Measurements from ENCODE around the gene NT5DC1. TPM values are rescaled to one million over a fixed set of nuclear protein-coding genes. Genes with fewer than 3 reads are reported as not detected.

NT5DC1 gene
- total RNA-seq (2022), result 16.5 and 27.6 TPM in 2 replicates
- Bru-seq, nascent RNA, result percentile 71 among the genes with signal in this experiment
- percentile 56 among the genes with signal in this experiment for BruChase-seq, experiment 1, labeled RNA remaining after a 6-hour chase
- percentile 66 among the genes with signal in this experiment for BruChase-seq, experiment 2, labeled RNA remaining after a 2-hour chase
- long read RNA-seq, full-length matches to known transcripts, result 31 of 40 reads
- long read RNA-seq, partial matches to known transcripts, result 5 of 40 reads
- long read RNA-seq, other reads (novel, unspliced or antisense), result 4 of 40 reads

- CTCF ChIA-PET, result interaction anchor here (0.5 to 3.5 kb wide), 15 partner anchors 11 to 290 kb away, joined by 3 to 32 read pairs (median 3); partner anchors contain the start of gene FRK
- Mint-ChIP-seq H3K9me3 (ENCODE audit: unreplicated experiment) (peaks cover 5% of the 10 kb centered on the region), H3K27ac (ENCODE audit: low read depth, unreplicated experiment) (peak within 1 kb of the TSS; percentile 71), H3K4me3 (ENCODE audit: unreplicated experiment) (peak within 1 kb of the TSS; percentile 93), H3K36me3 (ENCODE audit: insufficient read depth, unreplicated experiment) (peaks cover 5% of the 10 kb centered on the region), H3K27me3 (ENCODE audit: insufficient read depth, unreplicated experiment) (no peaks in the 10 kb centered on the region), H3K4me1 (ENCODE audit: insufficient read depth, unreplicated experiment) (peaks cover 23% of the 10 kb centered on the region)
- POLR2A ChIA-PET, result interaction anchor here (0.6 to 3.5 kb wide), 32 partner anchors 8 to 580 kb away, joined by 3 to 66 read pairs (median 4); partner anchors contain the start of genes COL10A1, DSE, FRK and TSPYL1
- TSS peak; percentile 32 for BruUV-seq (replicated peaks)
- TF ChIP-seq CTCF (IDR thresholded peaks at IDR 0.05; ENCODE audit: unreplicated experiment), result peak; percentile 36
- DNase-seq (ENCODE audit: unreplicated experiment), result peak; percentile 86
- intact Hi-C loops (cut with micrococcal nuclease), result loop anchor here (1.0 kb wide), 1 partner anchor 40 kb away; the partner anchor contains the start of gene FRK
Measured at GRCh38 chr6:116100419-116101301, at the start of gene NT5DC1. NT5DC1 (plus strand) TSS chr6:116100853; CDS start chr6:116100931, 78 bp downstream.

DNA sequence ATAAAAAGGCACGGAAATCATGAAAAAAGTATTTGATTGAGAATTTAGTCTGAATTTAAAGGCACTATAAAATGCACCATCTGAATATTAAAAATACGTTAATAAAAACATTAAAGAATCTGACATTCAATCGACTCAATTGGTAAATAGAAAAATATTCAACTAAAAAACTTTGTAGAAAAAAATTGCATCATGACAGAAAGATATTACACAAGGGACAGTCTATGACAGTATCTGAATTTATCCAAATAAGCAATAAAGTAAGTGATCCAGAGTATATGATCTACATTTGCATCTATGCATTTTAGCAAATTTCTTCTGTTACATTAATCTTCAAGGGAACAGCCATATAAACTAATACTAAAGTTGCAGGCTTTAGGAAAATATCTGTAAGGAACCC lies 49.4 kb upstream of the NT5DC1 start:
- ChIA-PET CTCF (interaction anchor here (1.3 kb wide), 1 partner anchor 10 kb away, joined by 7 read pairs; the partner anchor contains the start of gene FRK), POLR2A (interaction anchor here (1.6 kb wide), 1 partner anchor 12 kb away, joined by 3 read pairs; no protein-coding TSS in a partner anchor)
- no peak for TF ChIP-seq CTCF (IDR thresholded peaks at IDR 0.05; ENCODE audit: unreplicated experiment)
- no peak for DNase-seq (ENCODE audit: unreplicated experiment)
- no peak overlapping the region for H3K4me3 Mint-ChIP-seq (ENCODE audit: unreplicated experiment)
- H3K9me3 Mint-ChIP-seq (ENCODE audit: unreplicated experiment), result no peaks in the 10 kb centered on the region
- H3K4me1 Mint-ChIP-seq (ENCODE audit: insufficient read depth, unreplicated experiment), result peaks cover 13% of the 10 kb centered on the region
- H3K36me3 Mint-ChIP-seq (ENCODE audit: insufficient read depth, unreplicated experiment), result no peaks in the 10 kb centered on the region
- intact Hi-C loops (cut with micrococcal nuclease), result no loop called here
- no TSS peak for BruUV-seq (replicated peaks)
- no peaks in the 10 kb centered on the region for H3K27me3 Mint-ChIP-seq (ENCODE audit: insufficient read depth, unreplicated experiment)
- H3K27ac Mint-ChIP-seq (ENCODE audit: low read depth, unreplicated experiment), result no peak overlapping the region

DNA sequence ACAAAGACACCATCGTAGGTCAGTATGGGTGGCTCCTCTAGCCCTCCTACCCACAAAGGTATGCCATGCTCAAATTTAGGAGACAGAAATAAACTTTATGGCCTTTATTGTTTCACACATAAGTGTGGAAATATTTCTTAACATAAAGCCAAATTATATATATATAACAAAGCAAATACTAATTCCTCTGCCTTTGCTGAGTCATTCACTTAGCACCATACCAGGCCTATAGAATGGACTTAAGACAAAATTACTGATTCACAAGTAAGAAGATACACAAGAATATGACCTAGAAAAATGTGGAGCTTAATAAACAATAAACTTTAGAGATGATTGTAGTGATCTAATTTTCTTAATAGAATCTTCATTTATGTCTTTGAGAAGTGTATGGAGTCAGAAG lies 45.1 kb upstream of the NT5DC1 start:
- Mint-ChIP-seq H3K27me3 (ENCODE audit: insufficient read depth, unreplicated experiment) (no peaks in the 10 kb centered on the region), H3K4me3 (ENCODE audit: unreplicated experiment) (no peak overlapping the region), H3K27ac (ENCODE audit: low read depth, unreplicated experiment) (no peak overlapping the region), H3K36me3 (ENCODE audit: insufficient read depth, unreplicated experiment) (no peaks in the 10 kb centered on the region), H3K4me1 (ENCODE audit: insufficient read depth, unreplicated experiment) (peaks cover 20% of the 10 kb centered on the region), H3K9me3 (ENCODE audit: unreplicated experiment) (no peaks in the 10 kb centered on the region)
- POLR2A ChIA-PET, result no interaction called here
- BruUV-seq (replicated peaks), result no TSS peak
- CTCF ChIA-PET, result interaction anchor here (0.6 to 1.3 kb wide), 4 partner anchors 12 to 43 kb away, joined by 3 to 6 read pairs (median 3); no protein-coding TSS in a partner anchor
- TF ChIP-seq CTCF (IDR thresholded peaks at IDR 0.05; ENCODE audit: unreplicated experiment), result no peak
- intact Hi-C loops (cut with micrococcal nuclease), result no loop called here
- DNase-seq (ENCODE audit: unreplicated experiment), result no peak

- no peak for DNase-seq (ENCODE audit: unreplicated experiment)
- CTCF ChIA-PET, result interaction anchor here (0.6 to 1.0 kb wide), 2 partner anchors 49 to 1263 kb away, joined by 3 read pairs; no protein-coding TSS in a partner anchor
- Mint-ChIP-seq H3K4me1 (ENCODE audit: insufficient read depth, unreplicated experiment) (peaks cover 33% of the 10 kb centered on the region), H3K9me3 (ENCODE audit: unreplicated experiment) (no peaks in the 10 kb centered on the region), H3K27me3 (ENCODE audit: insufficient read depth, unreplicated experiment) (no peaks in the 10 kb centered on the region), H3K36me3 (ENCODE audit: insufficient read depth, unreplicated experiment) (no peaks in the 10 kb centered on the region), H3K4me3 (ENCODE audit: unreplicated experiment) (no peak overlapping the region), H3K27ac (ENCODE audit: low read depth, unreplicated experiment) (peak overlapping the region; percentile 50)
- TF ChIP-seq CTCF (IDR thresholded peaks at IDR 0.05; ENCODE audit: unreplicated experiment), result no peak
- BruUV-seq (replicated peaks), result no TSS peak
- intact Hi-C loops (cut with micrococcal nuclease), result no loop called here
- POLR2A ChIA-PET, result interaction anchor here (1.3 to 1.9 kb wide), 2 partner anchors 16 to 40 kb away, joined by 5 read pairs; no protein-coding TSS in a partner anchor
Measured at GRCh38 chr6:116057766-116058165, 42.9 kb upstream of the NT5DC1 start.

All from MCF 10A (cell line).